GM10266 (cell line): ENCODE measurements around the gene CACNA1C.

Source experiments
- DNase-seq: peaks from one replicate; pipeline ENCODE4 v3.0.0; 2012; ENCODE audit errors: extremely low spot score
- TF ChIP-seq, protein P1 (sequence below): IDR thresholded peaks from 2 replicates; pipeline ENCODE4 v1.5.1; 2012; ENCODE audit warnings: mild to moderate bottlenecking, low read depth; ENCODE audit not compliant: control insufficient read depth, insufficient read depth; ENCODE audit errors: missing control alignments

The CACNA1C gene

GRCh38 chr12:2288875-2289274 lies 236.1 kb downstream of the CACNA1C start:
- TF ChIP-seq, protein P1, sequence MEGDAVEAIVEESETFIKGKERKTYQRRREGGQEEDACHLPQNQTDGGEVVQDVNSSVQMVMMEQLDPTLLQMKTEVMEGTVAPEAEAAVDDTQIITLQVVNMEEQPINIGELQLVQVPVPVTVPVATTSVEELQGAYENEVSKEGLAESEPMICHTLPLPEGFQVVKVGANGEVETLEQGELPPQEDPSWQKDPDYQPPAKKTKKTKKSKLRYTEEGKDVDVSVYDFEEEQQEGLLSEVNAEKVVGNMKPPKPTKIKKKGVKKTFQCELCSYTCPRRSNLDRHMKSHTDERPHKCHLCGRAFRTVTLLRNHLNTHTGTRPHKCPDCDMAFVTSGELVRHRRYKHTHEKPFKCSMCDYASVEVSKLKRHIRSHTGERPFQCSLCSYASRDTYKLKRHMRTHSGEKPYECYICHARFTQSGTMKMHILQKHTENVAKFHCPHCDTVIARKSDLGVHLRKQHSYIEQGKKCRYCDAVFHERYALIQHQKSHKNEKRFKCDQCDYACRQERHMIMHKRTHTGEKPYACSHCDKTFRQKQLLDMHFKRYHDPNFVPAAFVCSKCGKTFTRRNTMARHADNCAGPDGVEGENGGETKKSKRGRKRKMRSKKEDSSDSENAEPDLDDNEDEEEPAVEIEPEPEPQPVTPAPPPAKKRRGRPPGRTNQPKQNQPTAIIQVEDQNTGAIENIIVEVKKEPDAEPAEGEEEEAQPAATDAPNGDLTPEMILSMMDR, result no peak
- no peak for DNase-seq

- TF ChIP-seq, protein P1, result no peak
- no peak for DNase-seq
Measured at GRCh38 chr12:2289525-2289924, 236.7 kb downstream of the CACNA1C start.

GRCh38 chr12:2290091-2290490 lies 237.3 kb downstream of the CACNA1C start:
- TF ChIP-seq, protein P1, result no peak

GRCh38 chr12:2290516-2291065 lies 237.8 kb downstream of the CACNA1C start:
- DNase-seq, result no peak

More at GRCh38 chr12:2290091-2290490, 237.3 kb downstream of the CACNA1C start:
- DNase-seq, result no peak

GRCh38 chr12:2291182-2291832 lies 238.5 kb downstream of the CACNA1C start:
- peak; percentile 76 for DNase-seq
- TF ChIP-seq, protein P1, result peak; percentile 69

More at GRCh38 chr12:2290516-2291065, 237.8 kb downstream of the CACNA1C start:
- TF ChIP-seq, protein P1, result no peak

GRCh38 chr12:2291947-2292346 lies 239.2 kb downstream of the CACNA1C start:
- TF ChIP-seq, protein P1, result no peak
- DNase-seq, result no peak

GRCh38 chr12:2292560-2292959 lies 239.8 kb downstream of the CACNA1C start:
- DNase-seq, result no peak
- TF ChIP-seq, protein P1, result no peak
